Bronchial epithelial cell (primary cell): ENCODE data around the gene IGF2BP1. TPM values are rescaled to one million over a fixed set of nuclear protein-coding genes. Genes with fewer than 3 reads are reported as not detected.

Experiments
- DNase-seq: peaks from one replicate; pipeline ENCODE4 v3.0.0-alpha.2; 2010; ENCODE audit warnings: low read depth
- FAIRE-seq: peaks from 2 replicates; lab custom pipeline; 2011; peaks lifted over from hg19 to GRCh38; lab: Jason Lieb, UNC
- H3K27me3 ChIP-seq: 2 replicates; pipeline ENCODE4 v1.5.1; 2011; ENCODE audit warnings: low read length; ENCODE audit not compliant: control insufficient read depth, insufficient read depth
- H3K36me3 ChIP-seq: 2 replicates; pipeline ENCODE4 v1.5.1; 2011; ENCODE audit warnings: low read length; ENCODE audit not compliant: control insufficient read depth, insufficient read depth
- H3K4me3 ChIP-seq: 2 replicates; pipeline ENCODE4 v1.5.1; 2011; ENCODE audit warnings: mild to moderate bottlenecking, low read depth, low read length, control low read depth
- total RNA-seq: library from RNA; depleted of rRNA; stranded (reverse); fragments of >200 nt; gene quantifications from 2 replicates; pipeline ENCODE4 v1.2.1, GENCODE V29; 2014
- TF ChIP-seq, protein P1 (sequence below): IDR thresholded peaks from 2 replicates; pipeline ENCODE4 v1.5.1; 2011; ENCODE audit warnings: mild to moderate bottlenecking, moderate library complexity, low read length, control low read depth, inconsistent platforms; ENCODE audit not compliant: insufficient read depth, severe bottlenecking

IGF2BP1 gene
- total RNA-seq, 1 donor from 2014 or later: not detected

DNA sequence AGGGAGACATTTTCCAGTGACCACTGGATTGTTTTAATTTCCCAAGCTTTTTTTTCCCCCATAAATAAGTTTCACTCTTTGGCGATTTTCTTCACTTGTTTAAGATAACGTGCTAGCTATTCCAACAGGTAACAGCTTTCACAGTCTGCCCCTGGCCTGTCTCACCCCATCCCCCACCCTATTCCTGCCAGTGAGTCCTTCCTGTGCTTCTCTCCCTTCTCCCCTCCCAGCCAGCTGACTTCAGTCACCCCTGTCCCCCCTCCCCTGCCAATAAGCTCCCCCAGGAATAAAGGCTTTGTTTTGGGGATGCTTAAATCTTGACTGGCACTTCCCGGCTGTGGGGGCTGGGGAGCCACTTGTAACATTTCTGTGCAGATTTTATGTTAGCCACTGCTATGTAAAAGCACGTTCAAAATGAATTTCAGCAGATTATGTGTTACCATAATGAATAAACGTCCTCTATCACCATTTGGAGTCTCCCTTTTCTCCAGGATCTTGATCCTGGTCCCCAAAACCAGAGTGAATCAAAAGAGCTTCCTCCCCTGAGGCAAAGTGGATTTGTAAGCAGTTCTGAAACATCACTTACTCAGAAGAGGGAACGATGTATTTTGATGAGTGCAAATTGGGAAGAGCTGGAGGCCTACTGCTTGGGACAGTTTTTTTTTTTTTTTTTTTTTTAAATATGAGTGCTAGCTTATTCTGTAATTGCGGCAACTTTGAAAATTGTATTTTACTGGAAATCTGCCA is 58.2 kb downstream of the IGF2BP1 start:
- DNase-seq (no peak), FAIRE-seq (no peak)
- H3K27me3 ChIP-seq: no peaks in the 10 kb centered on the region
- H3K36me3 ChIP-seq: no peaks in the 10 kb centered on the region
- no peak overlapping the region for H3K4me3 ChIP-seq
- TF ChIP-seq, protein P1, sequence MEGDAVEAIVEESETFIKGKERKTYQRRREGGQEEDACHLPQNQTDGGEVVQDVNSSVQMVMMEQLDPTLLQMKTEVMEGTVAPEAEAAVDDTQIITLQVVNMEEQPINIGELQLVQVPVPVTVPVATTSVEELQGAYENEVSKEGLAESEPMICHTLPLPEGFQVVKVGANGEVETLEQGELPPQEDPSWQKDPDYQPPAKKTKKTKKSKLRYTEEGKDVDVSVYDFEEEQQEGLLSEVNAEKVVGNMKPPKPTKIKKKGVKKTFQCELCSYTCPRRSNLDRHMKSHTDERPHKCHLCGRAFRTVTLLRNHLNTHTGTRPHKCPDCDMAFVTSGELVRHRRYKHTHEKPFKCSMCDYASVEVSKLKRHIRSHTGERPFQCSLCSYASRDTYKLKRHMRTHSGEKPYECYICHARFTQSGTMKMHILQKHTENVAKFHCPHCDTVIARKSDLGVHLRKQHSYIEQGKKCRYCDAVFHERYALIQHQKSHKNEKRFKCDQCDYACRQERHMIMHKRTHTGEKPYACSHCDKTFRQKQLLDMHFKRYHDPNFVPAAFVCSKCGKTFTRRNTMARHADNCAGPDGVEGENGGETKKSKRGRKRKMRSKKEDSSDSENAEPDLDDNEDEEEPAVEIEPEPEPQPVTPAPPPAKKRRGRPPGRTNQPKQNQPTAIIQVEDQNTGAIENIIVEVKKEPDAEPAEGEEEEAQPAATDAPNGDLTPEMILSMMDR: no peak

GRCh38 chr17:49061524-49061943 is 64.3 kb downstream of the IGF2BP1 start:
- TF ChIP-seq, protein P1: no peak
- Histone ChIP-seq H3K27me3 (no peaks in the 10 kb centered on the region), H3K4me3 (no peak overlapping the region), H3K36me3 (no peaks in the 10 kb centered on the region)
- FAIRE-seq (no peak), DNase-seq (peak; percentile 13)

DNA sequence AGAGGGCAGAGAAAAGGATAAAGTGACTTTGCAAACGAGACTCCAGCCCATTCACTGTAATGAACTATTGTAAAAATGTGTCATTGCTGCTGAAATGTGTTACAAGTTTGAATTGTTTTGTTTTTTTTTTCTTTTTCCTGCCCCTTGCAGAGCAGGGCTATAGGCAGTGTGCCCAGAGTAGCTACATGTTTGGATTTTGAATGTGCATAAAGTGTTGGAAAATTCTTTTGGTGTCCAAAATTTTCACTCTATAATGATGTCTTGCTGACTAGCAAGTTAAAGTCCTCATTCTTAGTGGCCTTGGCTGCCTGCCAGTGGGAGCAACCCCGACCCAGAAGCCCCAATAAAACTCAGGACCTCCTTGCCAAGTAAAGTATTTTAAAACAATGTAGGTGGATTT is 66.5 kb downstream of the IGF2BP1 start:
- no peak overlapping the region for H3K4me3 ChIP-seq
- FAIRE-seq (no peak), DNase-seq (no peak)
- TF ChIP-seq, protein P1: no peak
- no peaks in the 10 kb centered on the region for H3K36me3 ChIP-seq
- H3K27me3 ChIP-seq: no peaks in the 10 kb centered on the region

DNA sequence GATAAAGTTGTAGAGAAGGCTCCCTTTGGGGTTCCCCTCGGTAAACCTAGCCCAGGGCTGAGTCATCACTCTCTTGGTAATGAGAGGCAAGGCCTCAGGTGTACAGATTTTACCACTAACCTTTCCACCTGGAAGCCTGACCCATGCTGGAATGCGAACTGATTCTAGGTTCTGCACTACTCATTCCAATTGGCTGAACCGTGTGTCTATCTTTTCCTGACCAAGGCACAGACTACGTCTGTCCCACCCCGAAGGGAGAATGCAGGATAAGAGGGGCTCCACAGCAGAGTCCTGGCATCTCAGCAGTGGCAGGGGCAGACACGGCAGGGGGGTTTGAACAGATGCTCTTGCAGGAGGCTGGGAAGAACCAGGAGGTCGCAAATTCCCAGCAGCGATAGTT is 70.0 kb downstream of the IGF2BP1 start:
- Histone ChIP-seq H3K36me3 (no peaks in the 10 kb centered on the region), H3K4me3 (no peak overlapping the region), H3K27me3 (no peaks in the 10 kb centered on the region)
- TF ChIP-seq, protein P1: no peak
- FAIRE-seq: no peak
- peak; percentile 8 for DNase-seq

DNA sequence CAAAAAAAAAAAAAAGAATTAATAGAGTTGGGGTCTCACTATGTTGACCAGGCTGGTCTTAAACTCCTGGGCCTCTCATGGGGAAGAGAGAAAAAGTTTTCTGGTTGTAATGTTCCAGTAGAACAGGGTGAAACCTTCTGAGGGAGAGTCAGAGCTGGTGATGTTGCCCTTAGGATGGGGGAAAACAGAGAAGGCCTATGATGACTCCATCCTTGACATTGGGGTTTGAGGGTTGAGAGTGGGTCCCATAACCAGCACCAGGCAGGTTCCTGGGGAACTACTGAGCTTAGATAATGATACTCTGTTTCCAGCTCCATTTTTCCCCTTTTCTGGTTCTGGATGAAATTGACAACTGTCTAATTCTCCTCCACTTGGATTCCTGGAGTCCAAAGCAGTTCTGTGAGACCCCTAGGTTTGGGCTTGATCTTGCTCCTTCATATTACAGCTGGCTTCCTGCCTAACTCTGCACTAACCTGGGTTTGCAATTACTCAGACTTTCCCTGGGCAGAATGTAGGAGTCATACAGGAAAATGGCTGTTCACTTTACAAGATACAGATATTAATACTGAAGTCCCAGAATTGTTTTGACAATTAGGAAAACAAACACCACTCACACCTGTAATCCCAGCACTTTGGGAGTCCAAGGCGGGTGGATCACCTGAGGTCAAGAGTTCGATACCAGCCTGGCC is 72.5 kb downstream of the IGF2BP1 start:
- Histone ChIP-seq H3K27me3 (no peaks in the 10 kb centered on the region), H3K4me3 (no peak overlapping the region), H3K36me3 (no peaks in the 10 kb centered on the region)
- DNase-seq (peak; percentile 45), FAIRE-seq (no peak)
- TF ChIP-seq, protein P1: no peak
